B cell (primary cell): ENCODE measurements around the gene SGIP1. TPM values are rescaled to one million over a fixed set of nuclear protein-coding genes. Genes with fewer than 3 reads are reported as not detected.

ENCODE experiments used
- ATAC-seq: fragments of 200-7000 bp; cut with Tn5 transposase; one replicate; pipeline ENCODE4 v1.10.0; 2021; ENCODE audit warnings: low read depth, mild to moderate bottlenecking, moderate number of reproducible peaks, moderate library complexity
- CTCF ChIA-PET: fragments of 350-600 bp; sonication (Branson Sonifier 250); formaldehyde crosslinking; loops from one replicate; lab custom pipeline; 2021; ENCODE audit warnings: antibody characterized with exemption, inconsistent platforms; lab: Charles Lee
- POLR2A ChIA-PET: fragments of 350-600 bp; sonication (Branson Sonifier 250); formaldehyde crosslinking; loops from one replicate; lab custom pipeline; 2021; ENCODE audit warnings: antibody characterized with exemption; lab: Charles Lee
- DNase-seq: peaks from one replicate; pipeline ENCODE4 v3.0.0; 2013
- H2AFZ ChIP-seq: 2 replicates; pipeline ENCODE4 v1.6.1; 2012; ENCODE audit warnings: mild to moderate bottlenecking, low read depth, low read length; ENCODE audit not compliant: insufficient read depth, poor library complexity, severe bottlenecking
- H3K27ac ChIP-seq, 2 donors: 1 replicate in 1 of 2; 2 replicates in 1 of 2; pipeline ENCODE4 v1.5.1; 2012 to 2013; ENCODE audit warnings: low read length in 2 of 2, mild to moderate bottlenecking in 2 of 2, moderate library complexity in 1 of 2
- H3K27me3 ChIP-seq, 4 experiments: fragments of 200-600 bp in 1 of 4; sonication (generic) in 1 of 4; replicated peaks in 1 of 4; 1 replicate in 2 of 4; 2 replicates in 2 of 4; pipeline versions ENCODE4 v1.6.1 to v1.7.0; 2013 to 2016; ENCODE audit warnings: low read length in 3 of 4, mild to moderate bottlenecking in 2 of 4, mixed read lengths in 1 of 4, moderate library complexity in 1 of 4; ENCODE audit not compliant: insufficient read depth in 4 of 4, control insufficient read depth in 3 of 4; ENCODE audit errors: control extremely low read depth in 1 of 4
- H3K36me3 ChIP-seq, 2 experiments: replicated peaks in 1 of 2; 1 replicate in 1 of 2; 2 replicates in 1 of 2; pipeline versions ENCODE4 v1.6.1 to v1.7.1; 2013; ENCODE audit warnings: low read length in 1 of 2; ENCODE audit not compliant: insufficient read depth in 2 of 2, control insufficient read depth in 1 of 2; ENCODE audit errors: control extremely low read depth in 1 of 2, extremely low read depth in 1 of 2
- H3K4me1 ChIP-seq, 2 donors: fragments of 200-600 bp in 1 of 2; sonication (generic) in 1 of 2; 1 replicate in 1 of 2; 2 replicates in 1 of 2; pipeline versions ENCODE4 v1.5.1 to v1.6.1; 2013 to 2017; ENCODE audit warnings: low read length in 2 of 2; ENCODE audit not compliant: control insufficient read depth in 2 of 2, insufficient read depth in 2 of 2
- H3K4me2 ChIP-seq: replicated peaks from 2 replicates; pipeline ENCODE3; 2012; ENCODE audit warnings: mild to moderate bottlenecking, low read depth, low read length; ENCODE audit not compliant: poor library complexity, severe bottlenecking
- H3K4me3 ChIP-seq, 5 experiments: fragments of 200-600 bp in 1 of 5; sonication (generic) in 1 of 5; 1 replicate in 3 of 5; 2 replicates in 2 of 5; pipeline versions ENCODE4 v1.5.1 to v1.7.0; 2011 to 2016; ENCODE audit warnings: low read length in 4 of 5, mild to moderate bottlenecking in 4 of 5, low read depth in 2 of 5, control low read depth in 1 of 5, moderate library complexity in 1 of 5; ENCODE audit not compliant: insufficient read depth in 1 of 5; ENCODE audit errors: control extremely low read depth in 1 of 5, extremely low read depth in 1 of 5
- H3K79me2 ChIP-seq: fragments of 200-600 bp; sonication (generic); one replicate; pipeline ENCODE4 v1.6.0; 2016; ENCODE audit warnings: low read length; ENCODE audit not compliant: control insufficient read depth, insufficient read depth
- H3K9ac ChIP-seq: fragments of 200-600 bp; sonication (generic); 2 replicates; pipeline ENCODE4 v1.6.1; 2017; ENCODE audit warnings: mild to moderate bottlenecking, low read length, moderate library complexity
- H3K9me3 ChIP-seq, 3 donors: one replicate each; pipeline versions ENCODE4 v1.6.1 to v1.7.1; 2013; ENCODE audit warnings: low read length in 2 of 3; ENCODE audit not compliant: control insufficient read depth in 2 of 3, insufficient read depth in 1 of 3; ENCODE audit errors: control extremely low read depth in 1 of 3
- H4K20me1 ChIP-seq: 2 replicates; pipeline ENCODE4 v1.6.0; 2012; ENCODE audit warnings: mild to moderate bottlenecking, low read length; ENCODE audit not compliant: insufficient read depth, control insufficient read depth, poor library complexity, severe bottlenecking
- H3K27ac Mint-ChIP-seq: one replicate; pipeline ENCODE4 v1.8.0; 2021; ENCODE audit warnings: mixed read lengths
- H3K27me3 Mint-ChIP-seq: one replicate; pipeline ENCODE4 v1.8.0; 2021; ENCODE audit warnings: mixed read lengths
- H3K4me1 Mint-ChIP-seq: one replicate; pipeline ENCODE4 v1.8.0; 2021; ENCODE audit warnings: mixed read lengths
- H3K4me3 Mint-ChIP-seq: one replicate; pipeline ENCODE4 v1.8.0; 2021; ENCODE audit warnings: mixed read lengths
- H3K9me3 Mint-ChIP-seq: one replicate; pipeline ENCODE4 v1.8.0; 2022; ENCODE audit warnings: mixed read lengths; ENCODE audit not compliant: insufficient read depth
- CTCF ChIP-seq: fragments of 200-600 bp; IDR thresholded peaks from one replicate; pipeline ENCODE4 v1.8.0; 2022; ENCODE audit warnings: antibody characterized with exemption, mild to moderate bottlenecking
- EZH2 ChIP-seq: IDR thresholded peaks from 2 replicates; pipeline ENCODE4 v1.6.1; 2012; ENCODE audit warnings: borderline replicate concordance, low read depth, mild to moderate bottlenecking, moderate library complexity, low read length; ENCODE audit not compliant: insufficient read depth, poor library complexity, severe bottlenecking
- WGBS: methylation state at CpG from one replicate; pipeline ENCODE4 v1.1.5; 2013; ENCODE audit warnings: missing lambda C conversion rate; ENCODE audit not compliant: insufficient coverage; 5-methylcytosine and 5-hydroxymethylcytosine counted together
- intact Hi-C: fragments of 100-400 bp; cut with micrococcal nuclease; formaldehyde crosslinking; loops from one replicate; pipeline ENCODE4 v1.10.0; 2022
- polyA plus RNA-seq: library from polyadenylated mRNA; depleted of rRNA; stranded (reverse); fragments of >200 nt; gene quantifications from 2 replicates; pipeline ENCODE4 v1.2.3, GENCODE V29; 2012
- total RNA-seq, 2 donors: library from RNA; stranded (reverse); fragments of 120-200 nt in 1 of 2; gene quantifications; 1 replicate in 1 of 2; 2 replicates in 1 of 2; pipeline versions ENCODE4 v1.2.3 to v1.2.4, GENCODE V29; 2013 to 2022

SGIP1 gene
- total and polyA plus RNA-seq, 2 donors (not counting 1 experiment from before 2014, with no cell fraction given) = not detected

- Histone ChIP-seq H3K27ac (no peak overlapping the region), H3K4me1 (no peaks in the 10 kb centered on the region), H3K4me2 (no peak overlapping the region), H3K9me3 (no peaks in the 10 kb centered on the region), H3K36me3 (no peaks in the 10 kb centered on the region), H3K79me2 (no peaks in the 10 kb centered on the region), H3K27me3 (no peaks in the 10 kb centered on the region), H2AFZ (no peak overlapping the region), H3K4me3 (no peak overlapping the region), H4K20me1 (no peaks in the 10 kb centered on the region), H3K9ac (no peak overlapping the region)
- no peak for DNase-seq
- WGBS = no CpG with 5 or more reads among the region's 1 CpG
- Mint-ChIP-seq H3K27me3 (peaks cover 25% of the 10 kb centered on the region), H3K4me3 (no peak overlapping the region), H3K27ac (no peak overlapping the region), H3K4me1 (no peaks in the 10 kb centered on the region), H3K9me3 (no peaks in the 10 kb centered on the region)
- no peak for TF ChIP-seq EZH2
- TF ChIP-seq CTCF = no peak
- ChIA-PET POLR2A (no interaction called here), CTCF (no interaction called here)
- intact Hi-C loops = loop anchor here (2.0 to 5.0 kb wide), 2 partner anchors 52 to 248 kb away; no protein-coding TSS in a partner anchor
- no peak for ATAC-seq
These were observed 33.7 kb upstream of the SGIP1 start for GRCh38 chr1:66500301-66500700.

GRCh38 chr1:66502086-66502485 lies 31.9 kb upstream of the SGIP1 start:
- Mint-ChIP-seq H3K27me3 (peaks cover 21% of the 10 kb centered on the region), H3K27ac (no peak overlapping the region)
- CTCF ChIA-PET = interaction anchor here (0.8 to 4.8 kb wide), 4 partner anchors 53 to 545 kb away, joined by 3 to 29 read pairs (median 3); no protein-coding TSS in a partner anchor

More at GRCh38 chr1:66502086-66502485, 31.9 kb upstream of the SGIP1 start:
- Histone ChIP-seq H3K9ac (no peak overlapping the region), H3K4me2 (no peak overlapping the region), H2AFZ (no peak overlapping the region), H3K27me3 (no peaks in the 10 kb centered on the region), H3K4me3 (no peak overlapping the region), H3K4me1 (no peaks in the 10 kb centered on the region), H3K36me3 (no peaks in the 10 kb centered on the region), H4K20me1 (no peaks in the 10 kb centered on the region), H3K79me2 (no peaks in the 10 kb centered on the region), H3K9me3 (no peaks in the 10 kb centered on the region), H3K27ac (no peak overlapping the region)
- no peak for DNase-seq
- no peak for ATAC-seq
- H3K9me3 Mint-ChIP-seq = no peaks in the 10 kb centered on the region
- no CpG with 5 or more reads among the region's 1 CpG for WGBS
- POLR2A ChIA-PET = no interaction called here
- TF ChIP-seq EZH2 = no peak
- no peak for TF ChIP-seq CTCF
- intact Hi-C loops = loop anchor here (5.0 kb wide), 1 partner anchor 250 kb away; no protein-coding TSS in a partner anchor
- H3K4me1 Mint-ChIP-seq = no peaks in the 10 kb centered on the region
- no peak overlapping the region for H3K4me3 Mint-ChIP-seq
